T-helper 9 cell (primary cell): ENCODE measurements around the gene AK8.

Experiments used
- DNase-seq: peaks from one replicate; pipeline ENCODE4 v3.0.0-alpha.2; 2020

Gene AK8

DNA sequence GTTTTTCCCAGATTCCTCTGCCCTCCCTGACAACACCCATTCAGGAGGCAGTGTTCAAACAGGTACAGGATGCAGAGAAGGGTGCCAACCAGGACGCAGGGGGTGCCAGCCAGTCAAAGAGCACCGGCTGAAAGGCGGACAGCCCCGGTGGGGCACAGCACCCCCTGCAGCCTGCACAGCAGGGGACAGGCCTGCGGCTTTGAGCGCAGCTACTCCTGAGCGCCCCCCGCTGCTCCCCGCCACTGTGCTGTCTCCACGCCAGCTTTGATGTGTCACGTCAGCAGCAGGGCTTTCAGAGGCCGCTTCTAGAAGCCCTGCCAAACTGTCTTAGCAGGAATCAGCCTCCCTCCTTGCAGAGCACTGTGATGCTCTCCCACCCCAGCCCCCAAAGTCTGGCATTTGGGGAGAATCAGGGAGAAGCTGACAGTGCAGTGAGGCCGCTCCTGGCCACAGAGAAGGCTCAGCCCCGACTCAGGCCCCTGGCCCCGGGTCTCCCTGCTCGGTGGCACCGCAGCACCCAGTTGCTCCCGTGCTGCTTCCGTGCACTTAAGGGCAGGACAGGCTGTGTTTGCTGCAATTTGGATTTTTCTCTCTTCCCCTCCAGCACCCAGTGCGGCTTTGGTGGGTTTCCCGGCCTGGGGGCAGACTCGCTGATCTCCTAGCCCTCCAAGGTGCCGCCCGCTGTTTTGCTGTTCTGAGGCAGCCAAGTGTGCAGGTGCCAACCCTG lies 20.3 kb downstream of the AK8 start:
- no peak for DNase-seq

- no peak for DNase-seq
Observed at GRCh38 chr9:132857031-132857430, 21.1 kb downstream of the AK8 start.

- DNase-seq = no peak
Observed at GRCh38 chr9:132855904-132856303, 22.2 kb downstream of the AK8 start.

GRCh38 chr9:132854832-132855231 lies 23.3 kb downstream of the AK8 start:
- DNase-seq = no peak

GRCh38 chr9:132853482-132853881 lies 24.6 kb downstream of the AK8 start:
- DNase-seq = no peak

- DNase-seq = no peak
Observed at GRCh38 chr9:132849185-132849706, 28.8 kb downstream of the AK8 start.

GRCh38 chr9:132846918-132847515 lies 31.1 kb downstream of the AK8 start:
- no peak for DNase-seq

GRCh38 chr9:132846109-132846917 lies 31.8 kb downstream of the AK8 start:
- DNase-seq = no peak

- no peak for DNase-seq
Observed at GRCh38 chr9:132842124-132843044, 35.7 kb downstream of the AK8 start.

GRCh38 chr9:132840980-132841379 lies 37.1 kb downstream of the AK8 start:
- no peak for DNase-seq

DNA sequence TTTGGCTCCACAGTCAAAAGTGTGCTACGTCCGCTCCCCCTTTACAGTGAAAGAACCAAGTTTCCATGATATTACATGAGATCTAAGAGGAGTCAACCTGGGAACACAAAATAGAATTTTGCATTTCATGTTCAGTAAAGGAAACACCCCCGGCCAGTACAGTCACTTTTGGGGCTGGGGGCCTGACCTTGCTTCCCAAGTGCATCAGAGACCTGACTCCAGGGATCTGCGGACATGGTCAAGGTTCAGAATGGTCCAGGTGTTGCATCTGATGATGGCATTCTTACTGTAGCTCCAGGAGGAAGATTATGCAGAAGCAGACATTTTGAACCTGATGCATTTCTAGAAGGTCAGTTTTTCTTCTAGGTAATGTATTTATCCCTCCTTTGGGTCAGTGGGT lies 39.8 kb downstream of the AK8 start:
- no peak for DNase-seq

DNA sequence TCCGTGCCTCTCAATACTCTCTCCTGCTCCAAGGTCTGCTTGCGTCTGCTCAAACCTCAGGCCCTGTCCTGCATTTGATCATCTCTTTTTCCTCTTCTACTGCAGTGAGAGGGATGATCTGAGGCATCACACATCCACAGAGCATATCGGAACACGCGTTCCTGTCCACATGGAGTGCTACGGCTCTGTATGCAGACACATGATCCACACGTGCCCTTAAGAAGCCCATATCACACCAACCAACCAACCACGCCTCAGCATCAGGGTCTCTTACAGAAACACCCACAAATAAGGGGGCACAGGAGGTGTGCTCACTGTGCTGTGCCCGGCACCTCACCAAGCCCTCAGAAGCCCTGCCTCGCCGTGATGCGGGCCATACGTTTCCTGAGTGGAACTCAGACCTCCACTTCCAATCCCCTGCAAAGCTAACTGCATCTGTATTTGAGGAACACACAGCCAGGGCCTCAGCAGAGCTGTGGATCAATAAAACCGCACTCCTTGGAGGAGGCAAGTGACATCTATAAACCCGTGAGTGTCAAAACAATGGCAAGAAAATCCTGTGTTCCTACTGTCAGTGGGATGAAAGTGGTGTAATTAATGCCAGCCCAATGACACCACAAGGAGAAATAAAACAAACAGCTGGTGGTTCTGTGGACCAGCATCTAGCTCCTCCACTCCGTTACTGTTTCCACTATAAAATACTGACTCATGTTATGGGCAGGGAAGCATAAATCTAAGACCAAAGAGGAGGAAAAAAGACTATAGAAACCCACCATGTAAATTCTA lies 40.4 kb downstream of the AK8 start:
- DNase-seq = no peak

- no peak for DNase-seq
Observed at GRCh38 chr9:132834343-132834742, 43.7 kb downstream of the AK8 start.

DNA sequence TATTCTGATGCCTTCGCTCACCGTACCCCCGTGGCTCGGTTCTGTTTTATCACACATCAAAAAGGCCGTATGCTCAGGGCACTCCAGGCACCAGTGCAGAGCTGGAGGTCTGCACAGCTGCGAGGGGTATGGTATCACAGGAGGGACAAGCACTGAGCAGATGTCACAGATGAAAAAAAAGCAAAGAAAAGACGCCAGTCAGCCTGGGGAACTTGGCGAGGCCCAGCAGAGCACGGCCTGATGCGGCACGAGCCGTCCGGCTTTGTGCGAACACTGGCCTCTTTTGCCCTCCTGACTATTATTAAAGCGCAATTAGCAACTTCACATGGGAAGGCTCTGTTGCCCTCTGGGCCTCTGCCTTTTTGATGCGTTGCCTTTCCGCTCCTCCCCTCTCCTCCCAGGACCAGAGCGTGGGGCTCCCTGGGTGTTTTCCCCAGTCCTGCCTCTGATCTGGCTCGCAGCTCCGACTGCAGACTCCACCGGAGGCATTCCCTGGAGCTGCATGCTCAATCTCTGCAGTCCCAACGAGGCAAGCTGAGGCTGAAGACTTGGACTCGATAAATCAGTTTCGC lies 44.4 kb downstream of the AK8 start:
- no peak for DNase-seq

DNA sequence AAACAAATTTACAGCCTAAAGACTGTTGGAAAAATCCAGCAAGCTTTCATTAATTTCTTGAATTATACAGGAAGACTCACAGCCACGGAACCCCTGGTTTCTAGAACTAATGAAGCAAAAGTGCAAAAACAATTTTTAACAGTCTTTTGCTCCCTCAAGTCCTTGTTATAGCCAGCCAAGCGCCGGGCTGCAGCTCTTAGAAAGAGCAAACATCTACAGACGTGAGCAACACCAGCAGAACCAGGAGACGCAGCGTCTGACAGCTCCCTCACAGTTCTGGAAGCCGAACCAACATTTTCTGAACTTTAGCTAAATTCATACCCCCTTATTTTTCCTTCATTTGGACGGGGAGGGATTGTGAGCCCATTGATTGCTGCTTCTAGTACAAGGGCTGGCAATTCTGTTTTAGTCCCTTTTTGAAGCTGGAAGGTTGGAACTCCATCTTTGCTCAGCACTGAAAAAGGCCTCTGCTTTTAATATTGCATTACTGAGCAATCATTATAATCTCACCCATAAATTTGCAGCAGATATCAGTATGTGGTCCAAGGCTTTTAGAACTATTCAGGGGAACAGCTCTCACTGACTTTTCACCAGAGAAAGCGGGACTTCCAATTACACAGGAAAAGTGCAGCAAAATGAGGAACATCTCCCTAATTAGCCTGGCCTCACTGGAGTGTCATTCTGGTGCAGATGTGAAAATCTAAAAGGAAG lies 45.8 kb downstream of the AK8 start:
- no peak for DNase-seq

- DNase-seq = no peak
Observed at GRCh38 chr9:132828201-132828770, 49.8 kb downstream of the AK8 start.

GRCh38 chr9:132827366-132827765 lies 50.7 kb downstream of the AK8 start:
- DNase-seq = no peak

DNA sequence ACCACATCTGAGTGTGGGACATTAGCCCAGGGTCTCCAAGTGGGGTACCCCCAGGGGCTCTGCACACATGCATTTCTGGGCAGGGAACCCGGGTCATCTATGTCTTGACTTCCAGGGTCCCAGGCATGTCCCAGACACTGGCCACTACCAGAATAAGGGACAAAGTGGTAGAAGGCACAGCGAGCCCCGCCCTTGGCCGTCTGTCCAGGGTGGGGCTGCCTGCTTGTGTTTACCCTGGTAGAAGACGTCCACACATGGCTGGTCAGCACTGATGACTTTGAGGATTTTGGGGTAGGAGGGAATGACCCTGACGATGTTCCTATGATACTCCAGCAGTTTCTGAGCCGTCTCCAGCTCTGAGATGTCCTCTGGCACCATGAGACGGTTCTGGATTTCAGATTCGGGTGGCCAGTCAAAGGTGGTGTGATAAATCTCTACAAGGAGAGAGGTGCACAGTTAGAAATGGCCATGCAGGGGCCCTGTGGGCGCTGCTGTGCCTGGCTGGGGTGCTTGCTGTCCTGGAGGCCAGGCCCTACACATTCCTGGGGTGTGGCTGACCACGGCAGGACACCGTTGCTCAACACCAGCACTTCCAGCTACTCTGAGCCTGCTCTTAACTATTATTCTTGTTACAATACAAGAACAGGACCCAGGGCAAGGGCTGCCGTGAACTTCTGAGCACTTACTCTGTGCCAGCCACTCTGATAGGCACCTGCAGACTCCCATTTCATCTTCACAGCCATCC lies 51.3 kb downstream of the AK8 start:
- DNase-seq = no peak

GRCh38 chr9:132826131-132826530 lies 52.0 kb downstream of the AK8 start:
- no peak for DNase-seq

DNA sequence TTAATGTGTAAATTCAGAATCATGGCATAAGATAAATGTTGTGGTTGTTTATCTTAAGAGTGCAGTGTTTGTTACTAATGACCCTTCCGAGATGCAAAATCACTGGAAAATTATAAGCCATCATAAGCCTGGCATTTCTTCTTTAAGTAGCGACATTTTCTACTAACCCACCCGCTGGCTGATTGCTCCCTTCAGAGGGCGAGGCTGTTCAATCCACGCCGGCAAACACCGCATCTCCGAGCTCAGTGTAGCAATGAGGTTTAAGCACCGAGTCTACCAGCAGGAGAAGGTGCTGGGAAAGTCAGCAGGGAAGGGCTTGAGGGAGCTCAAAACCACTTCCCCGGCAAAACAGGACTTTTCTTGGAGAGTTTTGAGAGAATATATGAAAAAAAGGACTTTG lies 52.7 kb downstream of the AK8 start:
- DNase-seq = no peak
